HepG2 (cell line): ENCODE data around the gene GRK6. TPM values are rescaled to one million over a fixed set of nuclear protein-coding genes. Genes with fewer than 3 reads are reported as not detected.
A peak's percentile ranks its signal among the peaks of the same experiment; 100 is the strongest.

Source experiments
- ELF4 ChIP-seq: sonication (generic); formaldehyde crosslinking; IDR thresholded peaks from 2 replicates; pipeline ENCODE4 v1.5.0; 2020; ENCODE audit warnings: missing genetic modification reagents, mild to moderate bottlenecking, moderate library complexity, borderline replicate concordance
- GFI1 ChIP-seq: sonication (generic); formaldehyde crosslinking; IDR thresholded peaks from 2 replicates; pipeline ENCODE4 v1.5.0; 2020; ENCODE audit warnings: missing genetic modification reagents, mild to moderate bottlenecking, borderline replicate concordance
- HIVEP1 ChIP-seq: sonication (generic); formaldehyde crosslinking; IDR thresholded peaks from 2 replicates; pipeline ENCODE4 v1.4.0; 2020; ENCODE audit warnings: mild to moderate bottlenecking, missing genetic modification reagents
- HMG20B ChIP-seq: conservative IDR thresholded peaks from 2 replicates; pipeline ENCODE4 v1.6.1; 2016; ENCODE audit warnings: missing genetic modification reagents, missing compliant biosample characterization
- KMT2B ChIP-seq: IDR thresholded peaks from 2 replicates; pipeline ENCODE4 v1.6.1; 2016; ENCODE audit warnings: missing genetic modification reagents, missing compliant biosample characterization
- MIER2 ChIP-seq: IDR thresholded peaks from 2 replicates; pipeline ENCODE4 v1.6.1; 2016; ENCODE audit warnings: missing biosample characterization, missing genetic modification reagents
- MTF1 ChIP-seq: sonication (generic); formaldehyde crosslinking; IDR thresholded peaks from 2 replicates; pipeline ENCODE4 v1.5.0; 2020; ENCODE audit warnings: missing genetic modification reagents
- NFE2 ChIP-seq: sonication (generic); formaldehyde crosslinking; IDR thresholded peaks from 2 replicates; pipeline ENCODE4 v1.4.0; 2020; ENCODE audit warnings: missing genetic modification reagents
- NFIC ChIP-seq: IDR thresholded peaks from 2 replicates; pipeline ENCODE4 v1.6.1; 2012; ENCODE audit warnings: mild to moderate bottlenecking, low read length, inconsistent platforms
- NFYC ChIP-seq: IDR thresholded peaks from 2 replicates; pipeline ENCODE4 v1.6.1; 2016; ENCODE audit warnings: missing genetic modification reagents, missing compliant biosample characterization
- PHF20 ChIP-seq: sonication (generic); formaldehyde crosslinking; IDR thresholded peaks from 2 replicates; pipeline ENCODE4 v1.5.0; 2020; ENCODE audit warnings: mild to moderate bottlenecking, missing genetic modification reagents
- RBM22 ChIP-seq: fragments of 200-400 bp; formaldehyde crosslinking; optimal IDR thresholded peaks from 2 replicates; pipeline ENCODE3; 2017; ENCODE audit warnings: mild to moderate bottlenecking, low read length, moderate library complexity
- RCOR2 ChIP-seq: IDR thresholded peaks from 2 replicates; pipeline ENCODE4 v1.6.1; 2016; ENCODE audit warnings: missing biosample characterization, missing genetic modification reagents
- RFX5 ChIP-seq: IDR thresholded peaks from 2 replicates; pipeline ENCODE4 v1.6.1; 2011; ENCODE audit warnings: low read depth, low read length, improper control_type of control experiment
- SSRP1 ChIP-seq: IDR thresholded peaks from 2 replicates; pipeline ENCODE4 v1.6.1; 2016; ENCODE audit warnings: control low read depth
- TSC22D2 ChIP-seq: sonication (generic); formaldehyde crosslinking; IDR thresholded peaks from 2 replicates; pipeline ENCODE4 v1.5.1; 2020; ENCODE audit warnings: missing genetic modification reagents, mild to moderate bottlenecking, borderline replicate concordance
- ZBTB38 ChIP-seq: sonication (generic); formaldehyde crosslinking; IDR thresholded peaks from 2 replicates; pipeline ENCODE4 v1.5.1; 2020; ENCODE audit warnings: mild to moderate bottlenecking, missing genetic modification reagents
- ZFP1 ChIP-seq: IDR thresholded peaks from 2 replicates; pipeline ENCODE4 v1.6.1; 2016
- ZNF251 ChIP-seq: sonication (generic); formaldehyde crosslinking; IDR thresholded peaks from 2 replicates; pipeline ENCODE4 v1.9.0; 2021; ENCODE audit warnings: mild to moderate bottlenecking, missing genetic modification reagents
- ZNF256 ChIP-seq: sonication (generic); formaldehyde crosslinking; conservative IDR thresholded peaks from 2 replicates; pipeline ENCODE4 v1.4.0; 2020; ENCODE audit warnings: missing genetic modification reagents
- ZNF263 ChIP-seq: sonication (generic); formaldehyde crosslinking; IDR thresholded peaks from 2 replicates; pipeline ENCODE4 v1.4.0; 2020; ENCODE audit warnings: missing genetic modification reagents
- ZNF530 ChIP-seq: sonication (generic); formaldehyde crosslinking; IDR thresholded peaks from 2 replicates; pipeline ENCODE4 v1.5.0; 2020; ENCODE audit warnings: low read depth, mild to moderate bottlenecking, missing genetic modification reagents
- ZNF678 ChIP-seq: sonication (generic); formaldehyde crosslinking; IDR thresholded peaks from 2 replicates; pipeline ENCODE4 v1.4.0; 2020; ENCODE audit warnings: mild to moderate bottlenecking, missing genetic modification reagents
- ZNF768 ChIP-seq: sonication (generic); formaldehyde crosslinking; IDR thresholded peaks from 2 replicates; pipeline ENCODE4 v1.4.0; 2020; ENCODE audit warnings: missing genetic modification reagents
- polyA plus RNA-seq, 8 experiments: library from polyadenylated mRNA; depleted of rRNA in 3 of 8; stranded (reverse) in 7 of 8; unstranded in 1 of 8; fragments of >200 nt; fragmentation: Illumina TruSeq in 4 of 8; extraction: Trizol in 4 of 8; gene quantifications; 2 replicates each; pipeline versions ENCODE4 v1.2.1 to v1.2.3, GENCODE V29; 2011 to 2016; ENCODE audit warnings: low read depth in 4 of 8, missing spikeins in 1 of 8, mixed read lengths in 1 of 8; ENCODE audit not compliant: insufficient read depth in 1 of 8
- total RNA-seq, 5 experiments: library from RNA; depleted of rRNA; stranded (reverse); fragments of >200 nt; fragmentation: Illumina TruSeq; extraction: Trizol; gene quantifications; 2 replicates each; pipeline ENCODE4 v1.2.3, GENCODE V29; 2016; ENCODE audit warnings: low read depth in 1 of 5
- TF ChIP-seq, protein P1 (sequence below): sonication (generic); formaldehyde crosslinking; IDR thresholded peaks from 2 replicates; pipeline ENCODE4 v1.5.0; 2020; ENCODE audit warnings: missing genetic modification reagents
- TF ChIP-seq, protein P2 (sequence below), 2 experiments: sonication (generic) in 1 of 2; formaldehyde crosslinking in 1 of 2; IDR thresholded peaks; 2 replicates each; pipeline versions ENCODE4 v1.4.0 to v1.6.1; 2016 to 2020; ENCODE audit warnings: borderline replicate concordance in 1 of 2, low read depth in 1 of 2, mild to moderate bottlenecking in 1 of 2, missing genetic modification reagents in 1 of 2

Gene GRK6
- total and polyA plus RNA-seq, 2 of the 13 experiments (the other 11 are each of a cell fraction or from before 2014, with no cell fraction given): 13.2 to 19.9 TPM

DNA sequence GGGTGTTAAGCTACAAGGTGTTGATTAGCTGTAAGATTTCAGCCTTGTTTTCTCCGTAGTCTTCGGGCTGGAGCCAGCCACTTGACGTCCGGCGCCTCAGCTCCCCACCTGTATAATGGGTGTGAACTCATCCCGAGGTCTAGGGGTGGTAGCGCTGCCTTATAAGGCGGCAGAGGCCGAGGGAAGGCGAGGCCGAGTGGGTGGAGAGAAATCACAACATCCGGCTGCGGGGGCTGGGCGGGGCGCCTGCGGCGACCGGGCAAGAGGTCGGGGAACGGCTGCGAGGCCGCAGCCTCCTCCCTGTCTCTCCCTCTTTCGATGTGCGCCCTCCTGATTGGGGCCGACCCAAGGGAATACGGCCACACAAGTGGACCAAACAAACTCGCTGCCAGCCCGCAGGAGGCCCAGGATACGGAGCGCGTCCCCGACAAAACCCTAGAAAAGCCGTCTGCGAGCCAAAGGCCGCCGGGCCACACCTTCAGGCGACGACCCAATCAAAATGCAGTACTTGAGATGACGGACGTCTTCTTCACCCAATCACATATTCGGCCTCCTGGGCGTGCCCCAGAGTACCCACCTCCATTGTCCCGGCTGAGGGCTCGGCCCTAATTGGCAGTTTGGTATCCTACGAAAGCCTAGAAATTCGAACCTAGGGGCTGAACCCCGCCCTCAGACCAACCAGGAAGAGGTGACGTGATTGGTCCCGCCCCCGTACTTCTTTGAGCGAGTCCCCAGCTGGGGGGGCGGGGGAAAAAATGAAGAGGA lies 493 bp upstream of the GRK6 start (continued):
- TF ChIP-seq, protein P1, sequence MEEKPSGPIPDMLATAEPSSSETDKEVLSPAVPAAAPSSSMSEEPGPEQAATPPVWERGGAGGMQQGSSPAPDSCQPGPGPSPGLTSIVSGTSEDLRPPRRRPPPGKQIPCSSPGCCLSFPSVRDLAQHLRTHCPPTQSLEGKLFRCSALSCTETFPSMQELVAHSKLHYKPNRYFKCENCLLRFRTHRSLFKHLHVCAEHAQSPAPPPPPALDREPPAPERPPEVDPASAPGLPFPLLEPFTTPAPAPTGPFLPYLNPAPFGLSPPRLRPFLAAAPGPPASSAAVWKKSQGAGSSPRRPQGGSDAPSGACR (CRISPR knock-in tag): no peak; the same call in 1 of the 2 replicates
- TF ChIP-seq NFE2 (CRISPR knock-in tag) (no peak), ZNF768 (CRISPR knock-in tag) (peak; percentile 37; the same call in 1 of the 2 replicates), MIER2 (no peak), ELF4 (CRISPR knock-in tag) (no peak; the same call in 1 of the 2 replicates), ZNF530 (CRISPR knock-in tag) (no peak), ZNF263 (peak; percentile 48; the same call in 1 of the 2 replicates), TSC22D2 (CRISPR knock-in tag) (0 out of 2 replicates have a peak, but pooled peaks have one; percentile 40), ZNF251 (CRISPR knock-in tag) (no peak), KMT2B (CRISPR knock-in tag) (no peak; the same call in 1 of the 2 replicates), PHF20 (peak; percentile 35; the same call in 1 of the 2 replicates), HIVEP1 (CRISPR knock-in tag) (0 out of 2 replicates have a peak, but pooled peaks have one; percentile 35), ZNF678 (CRISPR knock-in tag) (no peak), ZFP1 (CRISPR knock-in tag) (0 out of 2 replicates have a peak, but pooled peaks have one; percentile 37), MTF1 (no peak), NFYC (CRISPR knock-in tag) (peak; percentile 91), GFI1 (CRISPR knock-in tag) (peak; percentile 79; the same call in 1 of the 2 replicates), ZBTB38 (CRISPR knock-in tag) (peak; percentile 13; the same call in 1 of the 2 replicates), NFIC (no peak), RFX5 (peak; percentile 53; the same call in 1 of the 2 replicates), HMG20B (CRISPR knock-in tag) (no peak), RCOR2 (peak; percentile 96), ZNF256 (0 out of 2 replicates have a peak, but pooled peaks have one; percentile 64), RBM22 (no peak), SSRP1 (CRISPR knock-in tag) (0 out of 2 replicates have a peak, but pooled peaks have one; percentile 6)
- TF ChIP-seq, protein P2, sequence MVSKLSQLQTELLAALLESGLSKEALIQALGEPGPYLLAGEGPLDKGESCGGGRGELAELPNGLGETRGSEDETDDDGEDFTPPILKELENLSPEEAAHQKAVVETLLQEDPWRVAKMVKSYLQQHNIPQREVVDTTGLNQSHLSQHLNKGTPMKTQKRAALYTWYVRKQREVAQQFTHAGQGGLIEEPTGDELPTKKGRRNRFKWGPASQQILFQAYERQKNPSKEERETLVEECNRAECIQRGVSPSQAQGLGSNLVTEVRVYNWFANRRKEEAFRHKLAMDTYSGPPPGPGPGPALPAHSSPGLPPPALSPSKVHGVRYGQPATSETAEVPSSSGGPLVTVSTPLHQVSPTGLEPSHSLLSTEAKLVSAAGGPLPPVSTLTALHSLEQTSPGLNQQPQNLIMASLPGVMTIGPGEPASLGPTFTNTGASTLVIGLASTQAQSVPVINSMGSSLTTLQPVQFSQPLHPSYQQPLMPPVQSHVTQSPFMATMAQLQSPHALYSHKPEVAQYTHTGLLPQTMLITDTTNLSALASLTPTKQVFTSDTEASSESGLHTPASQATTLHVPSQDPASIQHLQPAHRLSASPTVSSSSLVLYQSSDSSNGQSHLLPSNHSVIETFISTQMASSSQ (IDR thresholded peaks at IDR 0.05; ENCODE audit: low read depth): no peak
- TF ChIP-seq, protein P2 (CRISPR knock-in tag; IDR thresholded peaks at IDR 0.05; ENCODE audit: borderline replicate concordance): peak; percentile 33; the same call in 1 of the 2 replicates
